Liver (tissue), 9 donors: Measurements from ENCODE around the gene RASGRF1. TPM values are rescaled to one million over a fixed set of nuclear protein-coding genes. Genes with fewer than 3 reads are reported as not detected.

Source experiments
- DNase-seq: peaks from one replicate; pipeline ENCODE4 v3.0.0-alpha.2; 2017; ENCODE audit warnings: low spot score
- H3K27ac ChIP-seq, 2 donors: one replicate each; pipeline ENCODE4 v1.7.0; 2013; ENCODE audit warnings: inconsistent platforms in 2 of 2, low read length in 2 of 2, control low read depth in 1 of 2, low read depth in 1 of 2, mild to moderate bottlenecking in 1 of 2
- H3K27me3 ChIP-seq, 4 donors: one replicate each; pipeline versions ENCODE4 v1.6.1 to v1.7.0; 2013; ENCODE audit warnings: low read length in 3 of 4, inconsistent platforms in 1 of 4, mild to moderate bottlenecking in 1 of 4, moderate library complexity in 1 of 4; ENCODE audit not compliant: control insufficient read depth in 4 of 4, insufficient read depth in 4 of 4
- H3K36me3 ChIP-seq, 4 donors: one replicate each; pipeline versions ENCODE4 v1.6.1 to v1.7.0; 2013; ENCODE audit warnings: low read length in 3 of 4, mild to moderate bottlenecking in 3 of 4, low read depth in 1 of 4, moderate library complexity in 1 of 4; ENCODE audit not compliant: control insufficient read depth in 4 of 4, insufficient read depth in 3 of 4
- H3K4me1 ChIP-seq, 4 donors: one replicate each; pipeline versions ENCODE4 v1.6.1 to v1.7.0; 2013; ENCODE audit warnings: low read length in 3 of 4, mild to moderate bottlenecking in 3 of 4, moderate library complexity in 1 of 4; ENCODE audit not compliant: control insufficient read depth in 4 of 4, insufficient read depth in 4 of 4
- H3K4me3 ChIP-seq, 3 donors: one replicate each; pipeline versions ENCODE4 v1.6.1 to v1.7.0; 2013; ENCODE audit warnings: low read length in 3 of 3, control low read depth in 1 of 3, low read depth in 1 of 3, mild to moderate bottlenecking in 1 of 3
- H3K9ac ChIP-seq, 2 donors: one replicate each; pipeline ENCODE4 v1.7.0; 2013; ENCODE audit warnings: low read length in 2 of 2, mild to moderate bottlenecking in 2 of 2, moderate library complexity in 2 of 2, control low read depth in 1 of 2, low read depth in 1 of 2
- H3K9me3 ChIP-seq, 4 donors: one replicate each; pipeline versions ENCODE4 v1.6.1 to v1.7.0; 2013; ENCODE audit warnings: low read length in 3 of 4; ENCODE audit not compliant: control insufficient read depth in 4 of 4
- EGR1 ChIP-seq, 2 donors: IDR thresholded peaks; 2 replicates each; pipeline ENCODE4 v1.6.1; 2016 to 2018; ENCODE audit warnings: antibody characterized with exemption in 2 of 2, low read depth in 2 of 2
- GABPA ChIP-seq, 2 donors: IDR thresholded peaks in 1 of 2; conservative IDR thresholded peaks in 1 of 2; 2 replicates each; pipeline ENCODE4 v1.6.1; 2016; ENCODE audit warnings: antibody characterized with exemption in 2 of 2, mild to moderate bottlenecking in 1 of 2, moderate library complexity in 1 of 2
- HNF4A ChIP-seq, 2 donors: conservative IDR thresholded peaks; 2 replicates each; pipeline ENCODE4 v1.6.1; 2016; ENCODE audit warnings: antibody characterized with exemption in 2 of 2, mild to moderate bottlenecking in 2 of 2
- HNF4G ChIP-seq: IDR thresholded peaks from 2 replicates; pipeline ENCODE4 v1.6.1; 2016; ENCODE audit warnings: antibody characterized with exemption
- JUND ChIP-seq, 2 donors: IDR thresholded peaks; 2 replicates each; pipeline ENCODE4 v1.6.1; 2016; ENCODE audit warnings: antibody characterized with exemption in 2 of 2
- MAX ChIP-seq: IDR thresholded peaks from 2 replicates; pipeline ENCODE4 v1.6.1; 2016; ENCODE audit warnings: antibody characterized with exemption
- NR2F2 ChIP-seq: IDR thresholded peaks from 2 replicates; pipeline ENCODE4 v1.6.1; 2016; ENCODE audit warnings: antibody characterized with exemption
- RXRA ChIP-seq, 2 donors: IDR thresholded peaks; 2 replicates each; pipeline ENCODE4 v1.6.1; 2017 to 2018; ENCODE audit warnings: antibody characterized with exemption in 2 of 2, mild to moderate bottlenecking in 1 of 2
- SP1 ChIP-seq: IDR thresholded peaks from 2 replicates; pipeline ENCODE4 v1.6.1; 2018; ENCODE audit warnings: antibody characterized with exemption, mild to moderate bottlenecking
- TAF1 ChIP-seq: conservative IDR thresholded peaks from 2 replicates; pipeline ENCODE4 v1.6.1; 2016; ENCODE audit warnings: antibody characterized with exemption, mild to moderate bottlenecking
- YY1 ChIP-seq: IDR thresholded peaks from 2 replicates; pipeline ENCODE4 v1.6.1; 2016; ENCODE audit warnings: antibody characterized with exemption, mild to moderate bottlenecking
- WGBS: extraction: QIAGEN DNeasy Blood & Tissue Kit; methylation state at CpG from one replicate; pipeline ENCODE4 v1.1.7; 2013; 5-methylcytosine and 5-hydroxymethylcytosine counted together
- polyA plus RNA-seq, 2 donors: library from polyadenylated mRNA; stranded (reverse) in 1 of 2; unstranded in 1 of 2; fragments of 200-250 nt in 1 of 2; fragments of >200 nt in 1 of 2; fragmentation: Nextera tagmentation in 1 of 2; extraction: Ambion mirVana in 1 of 2; gene quantifications; one replicate each; pipeline versions ENCODE4 v1.2.1 to v1.2.3, GENCODE V29; 2013 to 2015
- total RNA-seq, 2 donors: library from RNA; depleted of rRNA; stranded (reverse); fragments of >200 nt; gene quantifications; one replicate each; pipeline ENCODE4 v1.2.3, GENCODE V29; 2014
- TF ChIP-seq, protein P1 (sequence below): IDR thresholded peaks from 2 replicates; pipeline ENCODE4 v1.6.1; 2016; ENCODE audit warnings: antibody characterized with exemption
- TF ChIP-seq, protein P2 (sequence below): IDR thresholded peaks from 2 replicates; pipeline ENCODE4 v1.6.1; 2016; ENCODE audit warnings: antibody characterized with exemption, mild to moderate bottlenecking
- TF ChIP-seq, protein P3 (sequence below): IDR thresholded peaks from 2 replicates; pipeline ENCODE4 v1.6.1; 2016; ENCODE audit warnings: antibody characterized with exemption
- donor health status: healthy.
- donor health status: healthy.
- donor health status: healthy.
- donor health status: healthy.
- donor health status: healthy.

Gene RASGRF1
- total RNA-seq (under 1 TPM in 1 of 2 donors, not detected in 1; 0.28 TPM), polyA plus RNA-seq (not detected)

DNA sequence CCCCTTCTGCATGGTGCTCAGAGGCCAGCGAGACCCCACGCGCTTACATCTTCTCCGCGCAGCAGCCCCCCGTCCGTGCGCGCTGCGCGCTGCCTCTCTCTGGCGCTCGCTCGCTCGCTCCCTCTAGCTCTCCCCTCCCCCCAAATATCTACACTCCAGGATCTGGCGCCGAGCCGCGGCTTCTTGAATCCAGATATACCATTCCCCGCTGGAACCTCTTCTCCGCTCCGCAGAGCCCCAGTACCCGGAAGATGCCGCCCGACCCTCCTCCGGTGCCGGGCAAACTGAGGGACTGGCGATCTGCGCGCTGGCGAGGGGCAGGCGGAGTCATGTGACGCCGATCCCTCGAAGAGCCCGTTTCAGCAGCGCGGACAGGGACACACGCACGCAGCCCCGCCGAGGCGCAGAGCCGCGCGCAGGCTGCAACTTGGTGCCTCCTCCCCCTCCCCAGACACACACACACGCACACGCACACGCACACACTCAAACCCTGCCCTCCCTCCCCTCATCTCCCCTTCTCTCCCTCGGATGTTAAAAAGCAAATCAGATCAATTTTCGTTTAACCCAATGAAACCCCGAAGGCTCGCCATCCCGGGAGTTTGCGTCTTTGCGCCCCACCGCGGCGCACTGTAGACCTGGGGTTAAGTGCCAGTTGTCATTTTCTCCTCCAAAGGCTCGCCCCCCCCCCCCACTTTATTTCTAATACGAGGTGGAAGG lies at the start of gene RASGRF1:
RASGRF1 (minus strand) TSS at position 294 of the 717 bp plus-strand sequence; CDS start at position 12, 282 bp downstream.
- Histone ChIP-seq H3K9ac (no peak within 1 kb of the TSS), H3K4me3 (peak within 1 kb of the TSS in 1 of 3 donors; percentile 11), H3K4me1 (peaks cover 8 to 23% (median 16%) of the 10 kb centered on the region in 4 donors), H3K27me3 (peaks cover 4 to 21% (median 6%) of the 10 kb centered on the region in 4 donors), H3K9me3 (no peaks in the 10 kb centered on the region), H3K36me3 (no peaks in the 10 kb centered on the region), H3K27ac (no peak within 1 kb of the TSS)
- no peak for TF ChIP-seq HNF4A (conservative IDR thresholded peaks at IDR 0.05)
- TF ChIP-seq, protein P1, sequence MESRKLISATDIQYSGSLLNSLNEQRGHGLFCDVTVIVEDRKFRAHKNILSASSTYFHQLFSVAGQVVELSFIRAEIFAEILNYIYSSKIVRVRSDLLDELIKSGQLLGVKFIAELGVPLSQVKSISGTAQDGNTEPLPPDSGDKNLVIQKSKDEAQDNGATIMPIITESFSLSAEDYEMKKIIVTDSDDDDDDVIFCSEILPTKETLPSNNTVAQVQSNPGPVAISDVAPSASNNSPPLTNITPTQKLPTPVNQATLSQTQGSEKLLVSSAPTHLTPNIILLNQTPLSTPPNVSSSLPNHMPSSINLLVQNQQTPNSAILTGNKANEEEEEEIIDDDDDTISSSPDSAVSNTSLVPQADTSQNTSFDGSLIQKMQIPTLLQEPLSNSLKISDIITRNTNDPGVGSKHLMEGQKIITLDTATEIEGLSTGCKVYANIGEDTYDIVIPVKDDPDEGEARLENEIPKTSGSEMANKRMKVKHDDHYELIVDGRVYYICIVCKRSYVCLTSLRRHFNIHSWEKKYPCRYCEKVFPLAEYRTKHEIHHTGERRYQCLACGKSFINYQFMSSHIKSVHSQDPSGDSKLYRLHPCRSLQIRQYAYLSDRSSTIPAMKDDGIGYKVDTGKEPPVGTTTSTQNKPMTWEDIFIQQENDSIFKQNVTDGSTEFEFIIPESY: no peak
- no peak for TF ChIP-seq JUND (IDR thresholded peaks at IDR 0.05)
- no peak for TF ChIP-seq NR2F2
- TF ChIP-seq, protein P2, sequence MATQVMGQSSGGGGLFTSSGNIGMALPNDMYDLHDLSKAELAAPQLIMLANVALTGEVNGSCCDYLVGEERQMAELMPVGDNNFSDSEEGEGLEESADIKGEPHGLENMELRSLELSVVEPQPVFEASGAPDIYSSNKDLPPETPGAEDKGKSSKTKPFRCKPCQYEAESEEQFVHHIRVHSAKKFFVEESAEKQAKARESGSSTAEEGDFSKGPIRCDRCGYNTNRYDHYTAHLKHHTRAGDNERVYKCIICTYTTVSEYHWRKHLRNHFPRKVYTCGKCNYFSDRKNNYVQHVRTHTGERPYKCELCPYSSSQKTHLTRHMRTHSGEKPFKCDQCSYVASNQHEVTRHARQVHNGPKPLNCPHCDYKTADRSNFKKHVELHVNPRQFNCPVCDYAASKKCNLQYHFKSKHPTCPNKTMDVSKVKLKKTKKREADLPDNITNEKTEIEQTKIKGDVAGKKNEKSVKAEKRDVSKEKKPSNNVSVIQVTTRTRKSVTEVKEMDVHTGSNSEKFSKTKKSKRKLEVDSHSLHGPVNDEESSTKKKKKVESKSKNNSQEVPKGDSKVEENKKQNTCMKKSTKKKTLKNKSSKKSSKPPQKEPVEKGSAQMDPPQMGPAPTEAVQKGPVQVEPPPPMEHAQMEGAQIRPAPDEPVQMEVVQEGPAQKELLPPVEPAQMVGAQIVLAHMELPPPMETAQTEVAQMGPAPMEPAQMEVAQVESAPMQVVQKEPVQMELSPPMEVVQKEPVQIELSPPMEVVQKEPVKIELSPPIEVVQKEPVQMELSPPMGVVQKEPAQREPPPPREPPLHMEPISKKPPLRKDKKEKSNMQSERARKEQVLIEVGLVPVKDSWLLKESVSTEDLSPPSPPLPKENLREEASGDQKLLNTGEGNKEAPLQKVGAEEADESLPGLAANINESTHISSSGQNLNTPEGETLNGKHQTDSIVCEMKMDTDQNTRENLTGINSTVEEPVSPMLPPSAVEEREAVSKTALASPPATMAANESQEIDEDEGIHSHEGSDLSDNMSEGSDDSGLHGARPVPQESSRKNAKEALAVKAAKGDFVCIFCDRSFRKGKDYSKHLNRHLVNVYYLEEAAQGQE: no peak
- no peak for TF ChIP-seq EGR1 (IDR thresholded peaks at IDR 0.05; ENCODE audit: low read depth in 2 of 2)
- no peak for TF ChIP-seq RXRA (IDR thresholded peaks at IDR 0.05)
- no peak for TF ChIP-seq HNF4G
- 3% methylated on average over 61 of the region's 61 CpGs for WGBS
- DNase-seq: no peak

- H3K27me3 ChIP-seq: peaks cover 0 to 5% (median 0%) of the 10 kb centered on the region in 4 donors
- no peaks in the 10 kb centered on the region for H3K4me1 ChIP-seq
- WGBS: 83% methylated on average over 3 of the region's 3 CpGs
- DNase-seq: no peak
- H3K9ac ChIP-seq: no peak overlapping the region
- H3K9me3 ChIP-seq: peaks cover 0 to 5% (median 3%) of the 10 kb centered on the region in 4 donors
- H3K36me3 ChIP-seq: no peaks in the 10 kb centered on the region
- H3K4me3 ChIP-seq: no peak overlapping the region
- TF ChIP-seq TAF1 (no peak), EGR1 (IDR thresholded peaks at IDR 0.05; ENCODE audit: low read depth in 2 of 2) (no peak), RXRA (IDR thresholded peaks at IDR 0.05) (no peak)
- no peak overlapping the region for H3K27ac ChIP-seq
These were observed 46.0 kb upstream of the RASGRF1 start for GRCh38 chr15:79136434-79137046.

DNA sequence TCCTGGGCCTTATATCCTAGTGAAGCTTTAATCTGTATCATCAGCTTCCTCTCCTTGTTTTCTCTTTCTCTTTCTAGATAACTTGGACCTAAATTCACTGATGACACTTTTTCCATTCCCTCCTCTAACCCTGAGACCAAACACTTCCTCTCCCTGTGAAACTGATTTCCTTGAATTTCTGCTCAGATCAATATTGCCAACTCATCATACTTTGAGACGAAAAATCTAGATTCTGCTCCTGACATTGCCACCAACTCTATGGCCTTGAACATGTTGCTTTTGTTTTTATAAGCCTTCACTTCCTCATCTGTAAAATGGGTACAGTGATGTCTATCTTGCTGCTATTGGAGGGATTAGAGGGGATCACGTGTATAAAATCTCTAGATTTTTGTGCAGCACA lies 42.7 kb upstream of the RASGRF1 start:
- WGBS: 85% methylated on average over 2 of the region's 2 CpGs
- Histone ChIP-seq H3K4me1 (no peaks in the 10 kb centered on the region), H3K27ac (no peak overlapping the region), H3K9me3 (peaks cover 2 to 26% (median 20%) of the 10 kb centered on the region in 4 donors), H3K9ac (no peak overlapping the region), H3K27me3 (peaks cover 0 to 5% (median 0%) of the 10 kb centered on the region in 4 donors), H3K36me3 (no peaks in the 10 kb centered on the region), H3K4me3 (no peak overlapping the region)
- DNase-seq: no peak
- TF ChIP-seq NR2F2 (no peak), SP1 (no peak), EGR1 (IDR thresholded peaks at IDR 0.05; ENCODE audit: low read depth in 2 of 2) (no peak), YY1 (no peak), HNF4G (no peak), JUND (IDR thresholded peaks at IDR 0.05) (no peak), MAX (no peak), GABPA (IDR thresholded peaks at IDR 0.05 in 1 of 2, conservative IDR thresholded peaks at IDR 0.05 in 1 of 2) (no peak)
- TF ChIP-seq, protein P3, sequence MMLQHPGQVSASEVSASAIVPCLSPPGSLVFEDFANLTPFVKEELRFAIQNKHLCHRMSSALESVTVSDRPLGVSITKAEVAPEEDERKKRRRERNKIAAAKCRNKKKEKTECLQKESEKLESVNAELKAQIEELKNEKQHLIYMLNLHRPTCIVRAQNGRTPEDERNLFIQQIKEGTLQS: no peak
- TF ChIP-seq, protein P1: no peak
